Measurements from ENCODE around the gene C3orf22.

Gene C3orf22

GRCh38 chr3:126556637-126557414 lies 1.9 kb downstream of the C3orf22 start:
- no peak for DNase-seq (ENCODE audit: low read depth)
- no peak for TF ChIP-seq CTCF (conservative IDR thresholded peaks at IDR 0.05; ENCODE audit: low read depth, low read length)

GRCh38 chr3:126555795-126556636 lies 2.7 kb downstream of the C3orf22 start:
- no peak for DNase-seq (ENCODE audit: low read depth)
- TF ChIP-seq CTCF (conservative IDR thresholded peaks at IDR 0.05; ENCODE audit: low read depth, low read length): no peak
- no peak overlapping the region for H3K4me3 ChIP-seq (ENCODE audit: low read depth, low read length)

More at GRCh38 chr3:126556637-126557414, 1.9 kb downstream of the C3orf22 start:
- no peak overlapping the region for H3K4me3 ChIP-seq (ENCODE audit: low read depth, low read length)

- H3K4me3 ChIP-seq (ENCODE audit: low read depth, low read length): no peak overlapping the region
- DNase-seq (ENCODE audit: low read depth): no peak
- TF ChIP-seq CTCF (conservative IDR thresholded peaks at IDR 0.05; ENCODE audit: low read depth, low read length): no peak
Measured at GRCh38 chr3:126554560-126555525, 3.9 kb downstream of the C3orf22 start.

- no peak for TF ChIP-seq CTCF (conservative IDR thresholded peaks at IDR 0.05; ENCODE audit: low read depth, low read length)
- DNase-seq (ENCODE audit: low read depth): no peak
Measured at GRCh38 chr3:126553284-126554084, 5.2 kb downstream of the C3orf22 start.

GRCh38 chr3:126552688-126553283 lies 5.9 kb downstream of the C3orf22 start:
- DNase-seq (ENCODE audit: low read depth): no peak
- TF ChIP-seq CTCF (conservative IDR thresholded peaks at IDR 0.05; ENCODE audit: low read depth, low read length): no peak
- no peak overlapping the region for H3K4me3 ChIP-seq (ENCODE audit: low read depth, low read length)

More at GRCh38 chr3:126553284-126554084, 5.2 kb downstream of the C3orf22 start:
- H3K4me3 ChIP-seq (ENCODE audit: low read depth, low read length): no peak overlapping the region

Measured in choroid plexus epithelial cell (primary cell).